IMR-90 (cell line): ENCODE results near the gene SH3BP2. TPM values are rescaled to one million over a fixed set of nuclear protein-coding genes. Genes with fewer than 3 reads are reported as not detected.

Experiments
- ATAC-seq: fragments of 200-7000 bp; cut with Tn5 transposase; 2 replicates; pipeline ENCODE4 v1.9.1; 2020; ENCODE audit warnings: low read depth, mild to moderate bottlenecking, moderate library complexity
- BruUV-seq: library from RNA; stranded (reverse); fragments of 400-500 nt; replicated peaks from 2 replicates; lab custom pipeline; 2021; lab: Mats Ljungman, UMichigan
- CTCF ChIA-PET: fragments of 300-600 bp; formaldehyde crosslinking; extraction: SDS; loops from one replicate; lab custom pipeline; 2021; ENCODE audit warnings: antibody characterized with exemption; lab: Yijun Ruan, JAX
- POLR2A ChIA-PET: fragments of 300-600 bp; sonication (Branson Sonifier 250); formaldehyde crosslinking; loops from one replicate; lab custom pipeline; 2022; ENCODE audit warnings: antibody characterized with exemption; ENCODE audit not compliant: unreplicated experiment; lab: Charles Lee
- DNase-seq: peaks from one replicate; pipeline ENCODE4 v3.0.0; 2013
- H2AFZ ChIP-seq: replicated peaks from 2 replicates; pipeline ENCODE3; 2013; ENCODE audit warnings: low read length, mild to moderate bottlenecking; ENCODE audit not compliant: poor library complexity
- H2AK5ac ChIP-seq: 2 replicates; pipeline ENCODE4 v1.6.1; 2013; ENCODE audit warnings: low read depth, low read length, inconsistent platforms
- H2AK9ac ChIP-seq: replicated peaks from 2 replicates; pipeline ENCODE3; 2013; ENCODE audit warnings: mild to moderate bottlenecking, low read depth, low read length, moderate library complexity; ENCODE audit not compliant: poor library complexity
- H2BK120ac ChIP-seq: 2 replicates; pipeline ENCODE4 v1.6.1; 2013; ENCODE audit warnings: low read depth, low read length, inconsistent platforms
- H2BK15ac ChIP-seq: 3 replicates; pipeline ENCODE4 v1.6.1; 2013; ENCODE audit warnings: low read depth, low read length, inconsistent platforms
- H2BK20ac ChIP-seq: 2 replicates; pipeline ENCODE4 v1.6.1; 2013; ENCODE audit warnings: low read depth, mild to moderate bottlenecking, inconsistent platforms, low read length, moderate library complexity
- H2BK5ac ChIP-seq: 2 replicates; pipeline ENCODE4 v1.6.1; 2013; ENCODE audit warnings: mild to moderate bottlenecking, low read depth, low read length, inconsistent platforms; ENCODE audit not compliant: poor library complexity, severe bottlenecking
- H3K14ac ChIP-seq: replicated peaks from 2 replicates; pipeline ENCODE4 v1.6.1; 2013; ENCODE audit warnings: low read depth, low read length, inconsistent platforms
- H3K18ac ChIP-seq: 2 replicates; pipeline ENCODE4 v1.6.1; 2013; ENCODE audit warnings: low read depth, low read length, control low read depth
- H3K23ac ChIP-seq: 2 replicates; pipeline ENCODE4 v1.6.1; 2013; ENCODE audit warnings: low read depth, low read length, inconsistent platforms
- H3K27ac ChIP-seq: 2 replicates; pipeline ENCODE4 v1.5.1; 2013; ENCODE audit warnings: mild to moderate bottlenecking, control low read depth, low read length; ENCODE audit not compliant: insufficient read depth
- H3K27me3 ChIP-seq: 2 replicates; pipeline ENCODE4 v1.6.1; 2013; ENCODE audit warnings: low read length; ENCODE audit not compliant: control insufficient read depth, insufficient read depth
- H3K36me3 ChIP-seq: 2 replicates; pipeline ENCODE4 v1.6.1; 2013; ENCODE audit warnings: low read length, mixed read lengths; ENCODE audit not compliant: control insufficient read depth, insufficient read depth
- H3K4ac ChIP-seq: 2 replicates; pipeline ENCODE4 v1.6.1; 2013; ENCODE audit warnings: low read depth, low read length, inconsistent platforms
- H3K4me1 ChIP-seq: 2 replicates; pipeline ENCODE4 v1.6.1; 2013; ENCODE audit warnings: low read length, mixed read lengths; ENCODE audit not compliant: control insufficient read depth, insufficient read depth
- H3K4me2 ChIP-seq: 2 replicates; pipeline ENCODE4 v1.6.1; 2013; ENCODE audit warnings: low read depth, mild to moderate bottlenecking, control low read depth, low read length, moderate library complexity
- H3K4me3 ChIP-seq: 2 replicates; pipeline ENCODE4 v1.5.1; 2013; ENCODE audit warnings: low read depth, mild to moderate bottlenecking, control low read depth, low read length, moderate library complexity; ENCODE audit not compliant: insufficient read depth
- H3K56ac ChIP-seq: 2 replicates; pipeline ENCODE4 v1.6.1; 2013; ENCODE audit warnings: low read length, inconsistent platforms; ENCODE audit not compliant: insufficient read depth; ENCODE audit errors: extremely low read depth
- H3K79me1 ChIP-seq, 2 experiments: 2 replicates each; pipeline ENCODE4 v1.6.1; 2013; ENCODE audit warnings: low read length in 2 of 2, inconsistent platforms in 1 of 2, low read depth in 1 of 2
- H3K9ac ChIP-seq: 2 replicates; pipeline ENCODE4 v1.6.1; 2013; ENCODE audit warnings: low read depth, low read length, control low read depth
- H3K9me1 ChIP-seq: 2 replicates; pipeline ENCODE4 v1.6.1; 2013; ENCODE audit warnings: low read length, inconsistent platforms; ENCODE audit not compliant: insufficient read depth
- H3K9me3 ChIP-seq: 2 replicates; pipeline ENCODE4 v1.6.1; 2013; ENCODE audit warnings: low read length; ENCODE audit not compliant: control insufficient read depth, insufficient read depth
- H4K20me1 ChIP-seq: 2 replicates; pipeline ENCODE4 v1.6.1; 2013; ENCODE audit warnings: low read length, inconsistent platforms; ENCODE audit not compliant: insufficient read depth
- H4K5ac ChIP-seq: 2 replicates; pipeline ENCODE4 v1.6.1; 2013; ENCODE audit warnings: mild to moderate bottlenecking, low read depth, low read length, control low read depth
- H4K8ac ChIP-seq, 2 experiments: 2 replicates each; pipeline ENCODE4 v1.6.1; 2013; ENCODE audit warnings: low read depth in 2 of 2, low read length in 2 of 2, control low read depth in 1 of 2, inconsistent platforms in 1 of 2
- H4K91ac ChIP-seq: 2 replicates; pipeline ENCODE4 v1.6.1; 2013; ENCODE audit warnings: low read depth, low read length, inconsistent platforms; ENCODE audit not compliant: insufficient read depth
- BHLHE40 ChIP-seq: fragments of 150-350 bp; IDR thresholded peaks from 2 replicates; pipeline ENCODE4 v1.6.1; 2016; ENCODE audit warnings: mild to moderate bottlenecking, low read depth, low read length
- CEBPB ChIP-seq: IDR thresholded peaks from 2 replicates; pipeline ENCODE4 v1.6.1; 2012; ENCODE audit warnings: low read depth, low read length, improper control_type of control experiment
- CHD1 ChIP-seq: IDR thresholded peaks from 2 replicates; pipeline ENCODE4 v1.6.1; 2012; ENCODE audit warnings: low read depth, low read length, improper control_type of control experiment
- FOS ChIP-seq: fragments of 150-350 bp; IDR thresholded peaks from 2 replicates; pipeline ENCODE4 v1.6.1; 2016; ENCODE audit warnings: low read depth, low read length
- MAFK ChIP-seq: IDR thresholded peaks from 2 replicates; pipeline ENCODE4 v1.6.1; 2012; ENCODE audit warnings: low read depth, low read length, improper control_type of control experiment
- MAZ ChIP-seq: IDR thresholded peaks from 2 replicates; pipeline ENCODE4 v1.6.1; 2012; ENCODE audit warnings: low read depth, mild to moderate bottlenecking, low read length, improper control_type of control experiment, moderate library complexity, borderline replicate concordance
- MXI1 ChIP-seq: IDR thresholded peaks from 2 replicates; pipeline ENCODE4 v1.6.1; 2012; ENCODE audit warnings: low read depth, mild to moderate bottlenecking, low read length, moderate library complexity, borderline replicate concordance
- NFE2L2 ChIP-seq: fragments of 150-350 bp; IDR thresholded peaks from 2 replicates; pipeline ENCODE4 v1.6.1; 2016; ENCODE audit warnings: low read depth, mild to moderate bottlenecking, low read length
- POLR2A ChIP-seq: IDR thresholded peaks from 2 replicates; pipeline ENCODE4 v1.6.1; 2012; ENCODE audit warnings: mild to moderate bottlenecking, low read depth, low read length
- RAD21 ChIP-seq: IDR thresholded peaks from 2 replicates; pipeline ENCODE4 v1.6.1; 2012; ENCODE audit warnings: low read length, improper control_type of control experiment
- RFX5 ChIP-seq: IDR thresholded peaks from 2 replicates; pipeline ENCODE4 v1.8.0; 2012; ENCODE audit warnings: low read depth, mild to moderate bottlenecking, low read length, moderate library complexity
- WGBS, 2 experiments: methylation state at CpG; one replicate each; pipeline versions ENCODE4 v1.1.5 to v1.1.7; 2013; ENCODE audit warnings: missing lambda C conversion rate in 2 of 2; ENCODE audit not compliant: insufficient read length in 1 of 2; ENCODE audit errors: extremely low coverage in 2 of 2; 5-methylcytosine and 5-hydroxymethylcytosine counted together
- dilution Hi-C: fragments of 300-500 bp; cut with HindIII; formaldehyde crosslinking; loops from one replicate; pipeline ENCODE4 v1.14.3; 2018; ENCODE audit warnings: low sequenced_read_pairs; ENCODE audit not compliant: unreplicated experiment
- in situ Hi-C: fragments of 300-500 bp; cut with MboI; formaldehyde crosslinking; loops from 3 replicates; pipeline ENCODE4 v1.14.3; 2019; ENCODE audit warnings: low sequenced_read_pairs, inconsistent platforms, mixed read lengths
- intact Hi-C: fragments of 100-400 bp; cut with micrococcal nuclease; formaldehyde crosslinking; loops from 2 replicates; pipeline ENCODE4 v1.10.0; 2022
- polyA plus RNA-seq, 3 experiments: library from polyadenylated mRNA; depleted of rRNA; stranded (reverse); fragments of >200 nt; gene quantifications; 2 replicates each; pipeline ENCODE4 v1.2.3, GENCODE V29; 2012; ENCODE audit warnings: low replicate concordance in 1 of 3
- total RNA-seq: library from RNA; depleted of rRNA; stranded (reverse); fragments of >200 nt; gene quantifications from 2 replicates; pipeline ENCODE4 v1.2.3, GENCODE V29; 2012
- TF ChIP-seq, protein P1 (sequence below): fragments of 150-350 bp; IDR thresholded peaks from 2 replicates; pipeline ENCODE4 v1.6.1; 2016; ENCODE audit warnings: low read depth, mild to moderate bottlenecking, low read length, moderate library complexity, borderline replicate concordance
- TF ChIP-seq, protein P2 (sequence below): conservative IDR thresholded peaks from 2 replicates; pipeline ENCODE4 v1.5.1; 2012; ENCODE audit warnings: mild to moderate bottlenecking, low read depth, low read length, improper control_type of control experiment

The SH3BP2 gene
- total and polyA plus RNA-seq, 2 of the 4 experiments (the other 2 are of a cell fraction) = 9.0 to 37.2 TPM

DNA sequence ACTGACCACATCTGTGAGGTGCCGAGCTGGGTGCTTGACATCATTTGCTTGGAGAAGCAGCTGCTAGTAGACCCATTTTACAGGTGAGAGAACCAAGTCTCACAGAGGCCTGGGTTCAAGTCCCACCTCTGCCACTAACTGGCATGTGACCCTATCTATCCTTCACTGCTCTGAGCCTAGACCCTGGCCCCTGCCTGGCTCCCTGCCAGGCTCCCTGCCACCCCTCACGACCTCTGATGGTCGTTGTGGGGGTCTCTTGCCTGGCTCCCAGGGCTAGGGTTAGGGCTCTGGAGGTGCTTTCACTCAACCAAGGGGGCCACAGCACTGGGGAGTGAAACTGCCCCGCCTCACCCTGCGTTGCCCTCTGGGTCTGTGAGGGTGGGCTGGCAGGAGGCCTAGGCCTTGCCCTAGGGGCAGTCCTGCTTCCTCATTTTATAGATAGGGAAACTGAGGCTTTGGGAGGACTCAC, 43.5 kb downstream of the SH3BP2 start:
- intact Hi-C loops = no loop called here
- POLR2A ChIA-PET = no interaction called here
- no peaks in the 10 kb centered on the region; the same call in 1 of the 2 replicates for H4K20me1 ChIP-seq
- H3K4me2 ChIP-seq = no peak overlapping the region
- H2AK9ac ChIP-seq = peak overlapping the region; percentile 24
- H3K56ac ChIP-seq = no peak overlapping the region
- no peak overlapping the region for H4K8ac ChIP-seq
- no peak overlapping the region for H3K9ac ChIP-seq
- H3K4ac ChIP-seq = no peak overlapping the region
- no peak for DNase-seq
- H2BK5ac ChIP-seq = no peak overlapping the region
- in situ Hi-C loops = no loop called here
- no peak for TF ChIP-seq RAD21
- no peak for TF ChIP-seq FOS
- TF ChIP-seq BHLHE40 = no peak
- TF ChIP-seq MAZ = no peak
- no peak for TF ChIP-seq MXI1
- no peak for TF ChIP-seq POLR2A
- TF ChIP-seq NFE2L2 = no peak
- TF ChIP-seq, protein P1, sequence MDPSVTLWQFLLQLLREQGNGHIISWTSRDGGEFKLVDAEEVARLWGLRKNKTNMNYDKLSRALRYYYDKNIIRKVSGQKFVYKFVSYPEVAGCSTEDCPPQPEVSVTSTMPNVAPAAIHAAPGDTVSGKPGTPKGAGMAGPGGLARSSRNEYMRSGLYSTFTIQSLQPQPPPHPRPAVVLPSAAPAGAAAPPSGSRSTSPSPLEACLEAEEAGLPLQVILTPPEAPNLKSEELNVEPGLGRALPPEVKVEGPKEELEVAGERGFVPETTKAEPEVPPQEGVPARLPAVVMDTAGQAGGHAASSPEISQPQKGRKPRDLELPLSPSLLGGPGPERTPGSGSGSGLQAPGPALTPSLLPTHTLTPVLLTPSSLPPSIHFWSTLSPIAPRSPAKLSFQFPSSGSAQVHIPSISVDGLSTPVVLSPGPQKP = no peak
- no peak for TF ChIP-seq MAFK
- no peak for TF ChIP-seq CHD1
- TF ChIP-seq, protein P2, sequence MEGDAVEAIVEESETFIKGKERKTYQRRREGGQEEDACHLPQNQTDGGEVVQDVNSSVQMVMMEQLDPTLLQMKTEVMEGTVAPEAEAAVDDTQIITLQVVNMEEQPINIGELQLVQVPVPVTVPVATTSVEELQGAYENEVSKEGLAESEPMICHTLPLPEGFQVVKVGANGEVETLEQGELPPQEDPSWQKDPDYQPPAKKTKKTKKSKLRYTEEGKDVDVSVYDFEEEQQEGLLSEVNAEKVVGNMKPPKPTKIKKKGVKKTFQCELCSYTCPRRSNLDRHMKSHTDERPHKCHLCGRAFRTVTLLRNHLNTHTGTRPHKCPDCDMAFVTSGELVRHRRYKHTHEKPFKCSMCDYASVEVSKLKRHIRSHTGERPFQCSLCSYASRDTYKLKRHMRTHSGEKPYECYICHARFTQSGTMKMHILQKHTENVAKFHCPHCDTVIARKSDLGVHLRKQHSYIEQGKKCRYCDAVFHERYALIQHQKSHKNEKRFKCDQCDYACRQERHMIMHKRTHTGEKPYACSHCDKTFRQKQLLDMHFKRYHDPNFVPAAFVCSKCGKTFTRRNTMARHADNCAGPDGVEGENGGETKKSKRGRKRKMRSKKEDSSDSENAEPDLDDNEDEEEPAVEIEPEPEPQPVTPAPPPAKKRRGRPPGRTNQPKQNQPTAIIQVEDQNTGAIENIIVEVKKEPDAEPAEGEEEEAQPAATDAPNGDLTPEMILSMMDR = no peak
- no peak for TF ChIP-seq RFX5
- TF ChIP-seq CEBPB = no peak
- no peak overlapping the region for H2BK120ac ChIP-seq
- H3K36me3 ChIP-seq = peaks cover 42% of the 10 kb centered on the region
- H4K91ac ChIP-seq = no peak overlapping the region
- no peak overlapping the region for H3K4me3 ChIP-seq
- peak overlapping the region; percentile 23 for H2AFZ ChIP-seq
- H2BK15ac ChIP-seq = no peak overlapping the region
- H3K9me3 ChIP-seq = no peaks in the 10 kb centered on the region
- CTCF ChIA-PET = no interaction called here
- ATAC-seq = no peak
- peaks cover 19% of the 10 kb centered on the region; the same call in 1 of the 2 replicates for H3K9me1 ChIP-seq
- no peak overlapping the region for H3K14ac ChIP-seq
- H3K23ac ChIP-seq = no peak overlapping the region
- WGBS, 2 experiments = no CpG with 5 or more reads among the region's 5 CpGs
- dilution Hi-C loops = no loop called here
- no TSS peak for BruUV-seq
- no peak overlapping the region for H2BK20ac ChIP-seq
- no peak overlapping the region for H2AK5ac ChIP-seq
- no peaks in the 10 kb centered on the region for H3K27me3 ChIP-seq
- peaks cover 3 to 21% of the 10 kb centered on the region in 2 experiments; a peak in 3 of 4 replicates for H3K79me1 ChIP-seq
- H3K4me1 ChIP-seq = peaks cover 4% of the 10 kb centered on the region; the same call in 1 of the 2 replicates
- no peak overlapping the region for H3K27ac ChIP-seq
- H4K5ac ChIP-seq = no peak overlapping the region
- no peak overlapping the region for H3K18ac ChIP-seq
